Measurements from ENCODE around the gene SPATS2L.
A peak's percentile ranks its signal among the peaks of the same experiment; 100 is the strongest.

SPATS2L gene

GRCh38 chr2:200418399-200418798 is 111.9 kb downstream of the SPATS2L start:
- DNase-seq, result no peak

GRCh38 chr2:200419325-200419724 is 112.8 kb downstream of the SPATS2L start:
- DNase-seq, result no peak

DNA sequence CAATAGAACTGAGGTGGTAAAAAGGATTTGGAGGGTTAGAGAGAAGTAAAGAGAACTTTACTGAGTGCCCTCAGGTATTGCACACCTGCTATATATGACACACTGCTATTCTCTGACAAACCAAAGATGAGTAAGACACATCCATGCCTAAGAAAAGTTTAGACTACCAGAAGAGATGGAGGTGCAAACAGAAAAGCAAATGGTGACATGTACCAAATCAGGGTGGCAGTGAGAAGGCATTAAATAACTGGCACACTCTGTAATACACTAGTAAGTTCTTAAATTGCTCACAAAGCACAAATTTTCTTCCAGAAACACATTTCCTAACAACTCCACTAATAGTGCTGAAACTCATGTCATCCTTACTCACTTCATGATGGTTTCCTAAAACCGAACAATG is 114.8 kb downstream of the SPATS2L start:
- DNase-seq, result no peak

- DNase-seq, result no peak
These were observed 115.6 kb downstream of the SPATS2L start for GRCh38 chr2:200422071-200422470.

GRCh38 chr2:200422532-200423261 is 116.2 kb downstream of the SPATS2L start:
- DNase-seq, result no peak

DNA sequence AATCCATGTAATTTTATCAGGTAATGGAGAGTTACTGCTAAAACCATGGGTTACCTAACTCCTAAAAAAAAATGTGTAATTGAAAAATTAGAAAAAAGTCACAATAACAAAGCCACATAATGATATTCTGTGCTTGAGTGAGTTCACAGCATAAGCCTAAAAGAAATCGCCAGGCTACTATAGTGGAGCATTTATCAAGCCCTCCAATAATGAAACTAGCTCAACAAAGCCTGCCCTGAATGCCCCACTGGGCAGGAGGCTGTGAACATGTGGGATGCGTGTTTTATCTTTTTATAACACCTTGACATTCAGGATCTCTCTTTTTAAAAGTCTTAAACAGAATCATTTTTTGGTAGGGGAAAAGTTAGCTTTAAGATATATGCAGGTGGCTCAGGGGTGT is 117.0 kb downstream of the SPATS2L start:
- no peak for DNase-seq

- DNase-seq, result no peak
These were observed 118.7 kb downstream of the SPATS2L start for GRCh38 chr2:200425026-200425821.

GRCh38 chr2:200426754-200427153 is 120.3 kb downstream of the SPATS2L start:
- DNase-seq, result peak in 1 of 6 experiments; percentile 1

DNA sequence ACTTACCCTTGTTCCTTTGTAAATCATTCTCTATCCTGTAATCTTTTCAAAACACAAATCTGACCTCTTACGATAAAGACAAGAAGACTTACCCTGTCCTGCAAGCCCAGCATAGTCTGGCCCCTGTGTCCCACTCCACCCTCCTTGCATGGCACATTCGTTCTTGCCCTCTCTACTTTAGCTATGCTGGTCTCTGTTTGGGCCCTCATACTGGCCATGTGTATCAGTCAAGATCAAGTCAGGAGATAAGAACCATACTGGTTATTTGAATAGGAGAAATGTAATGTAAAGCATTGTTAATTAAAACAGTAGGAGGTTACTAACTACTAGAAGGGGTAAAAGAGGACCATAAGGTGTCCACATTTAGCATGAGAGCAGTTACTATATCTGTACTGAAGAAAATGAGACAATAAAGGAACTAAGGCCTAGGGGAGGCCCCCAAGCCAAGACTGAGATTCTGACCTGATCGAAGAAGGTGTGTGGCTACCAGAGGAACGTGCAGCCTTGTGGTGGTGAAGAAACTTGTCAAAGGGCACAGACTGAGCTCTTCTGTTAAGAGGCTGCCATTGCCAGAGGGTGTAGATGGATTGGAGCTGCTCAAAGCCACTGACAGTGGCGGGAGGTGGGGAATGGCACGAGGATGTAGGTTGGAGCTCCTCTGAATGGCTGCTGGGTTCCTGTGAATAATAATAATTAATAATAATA is 122.6 kb downstream of the SPATS2L start:
- DNase-seq, result no peak

GRCh38 chr2:200430017-200430416 is 123.5 kb downstream of the SPATS2L start:
- no peak for DNase-seq

GRCh38 chr2:200431996-200432705 is 125.7 kb downstream of the SPATS2L start:
- DNase-seq, result no peak

- no peak for DNase-seq
These were observed 128.9 kb downstream of the SPATS2L start for GRCh38 chr2:200435379-200435778.

DNA sequence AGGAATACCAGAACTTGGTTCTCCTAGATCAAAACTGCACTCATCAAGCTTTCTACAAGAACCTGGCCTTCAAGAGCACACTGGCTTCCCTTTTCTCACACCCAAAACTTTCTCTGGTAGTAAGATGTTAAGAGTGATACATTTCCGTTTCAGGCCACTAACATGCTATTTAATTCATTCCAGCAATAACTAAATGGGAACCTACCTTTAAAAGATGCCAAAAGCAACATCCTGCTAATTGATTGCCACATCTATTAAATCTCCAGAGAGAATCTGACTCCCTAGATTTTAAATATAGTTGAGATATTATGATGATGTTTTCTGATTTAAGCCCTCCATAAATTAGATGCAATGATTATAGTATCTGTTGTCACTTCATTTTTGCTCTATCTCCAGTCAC is 131.8 kb downstream of the SPATS2L start:
- no peak for DNase-seq

GRCh38 chr2:200438846-200439245 is 132.4 kb downstream of the SPATS2L start:
- no peak for DNase-seq

- no peak for DNase-seq
These were observed 133.5 kb downstream of the SPATS2L start for GRCh38 chr2:200439981-200440380.

- no peak for DNase-seq
These were observed 136.0 kb downstream of the SPATS2L start for GRCh38 chr2:200442471-200442870.

DNA sequence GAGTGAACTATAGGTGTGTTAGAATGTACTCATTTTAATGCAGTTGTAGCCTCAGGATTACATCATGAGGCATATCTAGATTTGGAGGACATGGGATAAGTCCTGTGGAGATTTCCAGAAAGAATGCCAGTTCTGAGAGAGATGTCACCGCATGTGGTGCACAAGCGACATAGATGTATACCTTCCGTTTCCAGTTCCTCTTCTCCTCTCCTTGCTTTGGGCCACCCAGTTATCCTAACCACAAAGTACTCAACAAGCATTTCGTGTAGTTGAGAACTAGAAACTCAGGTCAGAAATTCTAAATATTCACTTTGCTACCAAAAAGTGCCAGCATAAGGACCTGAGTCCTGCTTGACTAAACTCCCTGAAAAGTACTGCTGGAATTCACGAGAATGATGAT is 136.9 kb downstream of the SPATS2L start:
- no peak for DNase-seq

- no peak for DNase-seq
These were observed 137.4 kb downstream of the SPATS2L start for GRCh38 chr2:200443916-200444315.

DNA sequence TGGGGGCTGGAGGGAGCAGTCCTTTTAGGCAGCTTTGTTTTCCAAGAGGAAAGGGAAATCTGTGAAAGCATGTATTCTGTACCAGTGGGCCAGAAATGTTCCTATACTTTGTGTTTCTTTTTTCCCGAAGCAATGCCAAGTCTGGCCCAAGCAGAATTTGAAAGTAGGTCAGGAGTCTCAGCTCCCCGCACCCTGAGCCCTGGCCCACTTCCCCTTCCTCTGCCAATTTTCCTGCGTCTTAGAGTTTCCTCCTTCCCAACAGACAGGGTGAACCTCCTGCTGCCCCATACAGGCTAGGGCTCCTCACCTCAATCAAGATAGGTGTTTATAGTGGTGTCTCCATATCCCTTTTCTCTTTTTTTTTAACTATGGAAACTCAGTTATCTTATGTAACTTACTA is 138.0 kb downstream of the SPATS2L start:
- no peak for DNase-seq

GRCh38 chr2:200445284-200445683 is 138.8 kb downstream of the SPATS2L start:
- DNase-seq, result no peak

GRCh38 chr2:200446612-200447011 is 140.1 kb downstream of the SPATS2L start:
- no peak for DNase-seq

- no peak for DNase-seq
These were observed 140.8 kb downstream of the SPATS2L start for GRCh38 chr2:200447139-200447855.
